Activated B cell treated with CpG ODN at 0.5 μM for 24 hours (primary cell): ENCODE data around the gene KIF19. TPM values are rescaled to one million over a fixed set of nuclear protein-coding genes. Genes with fewer than 3 reads are reported as not detected.

Experiments
- ATAC-seq: fragments of 200-7000 bp; cut with Tn5 transposase; one replicate; pipeline ENCODE4 v1.10.0; 2021; ENCODE audit warnings: low read depth, mild to moderate bottlenecking, moderate library complexity
- CTCF ChIA-PET: fragments of 350-600 bp; sonication (Branson Sonifier 250); formaldehyde crosslinking; loops from one replicate; lab custom pipeline; 2021; ENCODE audit warnings: antibody characterized with exemption; lab: Charles Lee
- POLR2A ChIA-PET: fragments of 350-600 bp; sonication (Branson Sonifier 250); formaldehyde crosslinking; loops from one replicate; lab custom pipeline; 2021; ENCODE audit warnings: antibody characterized with exemption; lab: Charles Lee
- DNase-seq: peaks from one replicate; pipeline ENCODE4 v3.0.0; 2022
- H3K27ac Mint-ChIP-seq: one replicate; pipeline ENCODE4 v1.8.0; 2020; ENCODE audit warnings: mixed read lengths
- H3K27me3 Mint-ChIP-seq: one replicate; pipeline ENCODE4 v1.8.0; 2021; ENCODE audit warnings: mixed read lengths
- H3K36me3 Mint-ChIP-seq: one replicate; pipeline ENCODE4 v1.8.0; 2021; ENCODE audit warnings: low read depth, mixed read lengths
- H3K4me1 Mint-ChIP-seq: one replicate; pipeline ENCODE4 v1.8.0; 2021; ENCODE audit warnings: mixed read lengths
- H3K4me3 Mint-ChIP-seq: one replicate; pipeline ENCODE4 v1.8.0; 2020; ENCODE audit warnings: mild to moderate bottlenecking, mixed read lengths
- H3K9me3 Mint-ChIP-seq: one replicate; pipeline ENCODE4 v1.8.0; 2020; ENCODE audit warnings: mixed read lengths
- intact Hi-C: fragments of 100-400 bp; cut with micrococcal nuclease; formaldehyde crosslinking; loops from one replicate; pipeline ENCODE4 v1.15.1; 2024
- total RNA-seq: library from RNA; stranded (reverse); gene quantifications from 2 replicates; pipeline ENCODE4 v1.2.3, GENCODE V29; 2022
- TF ChIP-seq, protein P1 (sequence below): fragments of 200-600 bp; IDR thresholded peaks from one replicate; pipeline ENCODE4 v1.8.0; 2022; ENCODE audit warnings: antibody characterized with exemption, mild to moderate bottlenecking

KIF19 gene
- total RNA-seq, 1 donor from 2014 or later = not detected

DNA sequence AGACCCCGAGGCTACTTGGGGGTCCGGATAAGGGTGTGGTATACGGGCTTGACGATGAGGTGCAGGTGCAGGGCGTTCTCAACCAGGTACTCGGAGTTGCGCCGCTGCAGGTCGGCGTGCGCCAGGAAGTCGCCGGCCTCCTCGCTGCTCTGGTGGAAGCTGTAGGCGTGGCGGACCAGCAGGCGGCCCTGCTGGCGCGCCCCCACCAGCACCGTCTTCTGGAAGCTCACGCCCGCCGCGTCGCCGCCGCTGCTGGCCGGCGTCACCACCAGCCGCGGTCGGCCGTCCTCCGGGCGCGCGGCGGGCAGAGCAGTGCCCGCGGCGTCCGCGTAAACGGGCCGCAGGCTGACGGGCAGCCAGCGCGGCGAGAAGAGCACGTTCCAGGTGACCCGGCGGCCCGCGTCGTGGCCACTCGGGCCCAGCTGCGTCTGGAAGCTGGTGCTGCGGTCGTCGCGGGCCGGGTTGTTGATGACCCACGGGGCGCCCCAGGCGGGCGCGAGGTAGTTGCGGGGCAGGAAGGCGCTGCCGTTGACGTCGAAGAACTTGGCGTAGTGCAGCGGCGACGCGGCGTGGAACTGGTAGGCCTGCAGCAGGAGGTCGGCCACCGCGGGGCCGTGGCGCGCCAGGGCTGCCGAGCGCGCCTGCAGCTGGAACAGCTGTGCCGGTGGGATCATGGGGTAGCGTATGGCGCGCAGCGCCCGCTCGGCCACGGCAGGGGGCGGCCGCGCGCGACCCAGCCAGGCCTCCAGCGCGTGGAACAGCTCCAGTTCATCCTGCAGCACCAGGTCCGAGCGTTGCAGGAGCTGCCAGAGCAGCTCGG, 30.8 kb downstream of the KIF19 start:
- TF ChIP-seq, protein P1, sequence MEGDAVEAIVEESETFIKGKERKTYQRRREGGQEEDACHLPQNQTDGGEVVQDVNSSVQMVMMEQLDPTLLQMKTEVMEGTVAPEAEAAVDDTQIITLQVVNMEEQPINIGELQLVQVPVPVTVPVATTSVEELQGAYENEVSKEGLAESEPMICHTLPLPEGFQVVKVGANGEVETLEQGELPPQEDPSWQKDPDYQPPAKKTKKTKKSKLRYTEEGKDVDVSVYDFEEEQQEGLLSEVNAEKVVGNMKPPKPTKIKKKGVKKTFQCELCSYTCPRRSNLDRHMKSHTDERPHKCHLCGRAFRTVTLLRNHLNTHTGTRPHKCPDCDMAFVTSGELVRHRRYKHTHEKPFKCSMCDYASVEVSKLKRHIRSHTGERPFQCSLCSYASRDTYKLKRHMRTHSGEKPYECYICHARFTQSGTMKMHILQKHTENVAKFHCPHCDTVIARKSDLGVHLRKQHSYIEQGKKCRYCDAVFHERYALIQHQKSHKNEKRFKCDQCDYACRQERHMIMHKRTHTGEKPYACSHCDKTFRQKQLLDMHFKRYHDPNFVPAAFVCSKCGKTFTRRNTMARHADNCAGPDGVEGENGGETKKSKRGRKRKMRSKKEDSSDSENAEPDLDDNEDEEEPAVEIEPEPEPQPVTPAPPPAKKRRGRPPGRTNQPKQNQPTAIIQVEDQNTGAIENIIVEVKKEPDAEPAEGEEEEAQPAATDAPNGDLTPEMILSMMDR = no peak
- DNase-seq = no peak
- POLR2A ChIA-PET = no interaction called here
- intact Hi-C loops = no loop called here
- no peaks in the 10 kb centered on the region for H3K36me3 Mint-ChIP-seq
- peaks cover 5% of the 10 kb centered on the region for H3K4me1 Mint-ChIP-seq
- peaks cover 55% of the 10 kb centered on the region for H3K27me3 Mint-ChIP-seq
- CTCF ChIA-PET = no interaction called here
- no peak overlapping the region for H3K4me3 Mint-ChIP-seq
- ATAC-seq = no peak
- no peaks in the 10 kb centered on the region for H3K9me3 Mint-ChIP-seq
- no peak overlapping the region for H3K27ac Mint-ChIP-seq

DNA sequence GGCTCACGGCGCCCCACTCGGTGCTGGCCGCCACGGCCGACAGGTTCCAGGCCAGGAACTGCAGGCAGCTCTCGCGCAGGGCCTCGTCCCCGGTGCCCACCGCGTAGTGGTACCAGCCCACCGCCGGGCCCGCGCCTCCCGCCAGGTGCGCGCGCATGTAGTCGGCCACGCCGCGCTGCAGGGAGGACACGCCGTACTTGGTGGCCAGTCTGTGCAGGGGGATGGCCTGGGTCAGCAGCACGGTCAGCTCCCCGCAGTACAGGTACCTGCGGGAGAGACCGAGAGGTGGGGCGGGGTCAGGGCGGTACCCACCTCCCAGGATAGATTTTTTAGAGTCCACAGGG, 31.4 kb downstream of the KIF19 start:
- Mint-ChIP-seq H3K9me3 (no peaks in the 10 kb centered on the region), H3K4me3 (no peak overlapping the region), H3K36me3 (no peaks in the 10 kb centered on the region), H3K27ac (no peak overlapping the region), H3K27me3 (peaks cover 59% of the 10 kb centered on the region), H3K4me1 (peaks cover 5% of the 10 kb centered on the region)
- POLR2A ChIA-PET = no interaction called here
- DNase-seq = no peak
- TF ChIP-seq, protein P1 = no peak
- CTCF ChIA-PET = no interaction called here
- no peak for ATAC-seq
- intact Hi-C loops = no loop called here

DNA sequence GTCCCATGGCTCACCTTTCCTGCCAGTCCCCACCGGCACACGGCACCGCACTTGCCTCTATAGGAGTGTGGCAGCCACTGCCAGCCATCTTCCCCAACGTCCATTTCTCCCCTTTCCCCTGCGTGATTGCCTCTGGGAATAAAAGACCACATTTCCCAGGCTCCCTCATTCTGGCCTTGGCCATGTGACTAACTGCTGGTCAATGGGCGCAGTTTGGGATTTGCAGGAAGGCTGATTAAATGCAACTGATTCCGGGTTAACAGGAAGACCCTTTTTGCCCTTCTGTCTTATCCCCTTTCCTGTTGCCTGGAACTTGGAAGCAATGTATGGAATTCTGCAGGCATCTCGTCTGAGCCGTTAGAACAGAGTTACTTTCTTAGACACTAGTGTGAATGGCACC, 32.7 kb downstream of the KIF19 start:
- intact Hi-C loops = no loop called here
- ATAC-seq (no peak), DNase-seq (no peak)
- POLR2A ChIA-PET = no interaction called here
- TF ChIP-seq, protein P1 = no peak
- Mint-ChIP-seq H3K36me3 (no peaks in the 10 kb centered on the region), H3K4me1 (peaks cover 5% of the 10 kb centered on the region), H3K27ac (no peak overlapping the region), H3K27me3 (peaks cover 51% of the 10 kb centered on the region), H3K4me3 (no peak overlapping the region), H3K9me3 (no peaks in the 10 kb centered on the region)
- CTCF ChIA-PET = interaction anchor here (1.2 kb wide), 1 partner anchor 9 kb away, joined by 3 read pairs; no protein-coding TSS in a partner anchor

DNA sequence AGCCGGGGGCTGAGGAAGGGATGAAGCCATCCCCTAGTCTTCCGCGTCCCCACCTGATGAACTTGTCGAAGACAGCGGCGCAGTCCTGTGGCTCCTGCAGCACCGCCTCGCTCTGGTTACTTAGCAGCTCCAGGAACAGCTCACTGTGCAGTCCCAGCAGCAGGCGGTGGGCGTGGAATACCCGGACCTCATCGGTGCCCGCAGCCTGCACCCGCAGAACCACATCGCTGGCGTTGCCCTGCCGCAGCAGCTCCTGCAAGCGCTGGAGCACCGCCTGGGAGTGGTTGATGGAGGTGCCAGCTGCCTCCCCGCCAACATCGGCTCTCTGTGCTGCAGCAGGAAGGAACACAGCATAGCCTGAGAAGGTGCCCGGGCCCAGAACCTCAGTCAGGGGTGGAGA, 33.9 kb downstream of the KIF19 start:
- CTCF ChIA-PET = interaction anchor here (1.2 kb wide), 1 partner anchor 8 kb away, joined by 3 read pairs; no protein-coding TSS in a partner anchor

DNA sequence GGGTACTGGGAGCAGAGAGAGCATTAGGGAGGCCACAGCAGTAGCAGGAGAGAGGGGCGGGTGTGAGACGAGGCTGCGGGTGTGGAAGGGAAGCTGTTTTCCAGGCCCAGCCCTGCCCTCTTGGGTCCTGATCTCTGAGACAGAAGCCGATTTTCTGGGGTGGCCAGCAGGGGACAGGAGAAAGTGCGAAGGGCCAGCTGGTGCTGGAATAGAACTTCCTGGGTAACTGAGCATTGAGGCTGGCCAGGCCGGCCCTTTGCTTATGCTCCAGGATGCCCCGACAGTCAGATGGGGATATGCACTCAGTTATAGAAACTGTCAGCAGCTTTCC, 34.8 kb downstream of the KIF19 start:
- Mint-ChIP-seq H3K9me3 (no peaks in the 10 kb centered on the region), H3K4me1 (peaks cover 2% of the 10 kb centered on the region), H3K36me3 (no peaks in the 10 kb centered on the region), H3K27ac (no peak overlapping the region), H3K4me3 (no peak overlapping the region), H3K27me3 (peaks cover 34% of the 10 kb centered on the region)
- ATAC-seq (no peak), DNase-seq (no peak)
- intact Hi-C loops = loop anchor here (2.0 kb wide), 1 partner anchor 150 kb away; no protein-coding TSS in a partner anchor
- CTCF ChIA-PET = interaction anchor here (0.9 to 1.1 kb wide), 2 partner anchors 96 to 150 kb away, joined by 3 read pairs; no protein-coding TSS in a partner anchor
- TF ChIP-seq, protein P1 = no peak
- POLR2A ChIA-PET = no interaction called here

More for the DNA sequence above, 33.9 kb downstream of the KIF19 start:
- ATAC-seq (no peak), DNase-seq (no peak)
- POLR2A ChIA-PET = no interaction called here
- Mint-ChIP-seq H3K36me3 (no peaks in the 10 kb centered on the region), H3K4me3 (no peak overlapping the region), H3K27me3 (peaks cover 41% of the 10 kb centered on the region), H3K9me3 (no peaks in the 10 kb centered on the region), H3K4me1 (peaks cover 2% of the 10 kb centered on the region), H3K27ac (no peak overlapping the region)
- intact Hi-C loops = loop anchor here (2.0 kb wide), 1 partner anchor 149 kb away; no protein-coding TSS in a partner anchor
- TF ChIP-seq, protein P1 = no peak
